Left renal pelvis (tissue), 4 donors: ENCODE results near the gene SORL1. TPM values are rescaled to one million over a fixed set of nuclear protein-coding genes. Genes with fewer than 3 reads are reported as not detected.
"Not testable (repeated sequence)": the region's sequence is repeated elsewhere in the genome, so short reads cannot be mapped to it uniquely, and the experiment has no call there.

Source experiments
- DNase-seq, 4 donors: peaks; one replicate each; pipeline ENCODE4 v3.0.0-alpha.2; 2013; ENCODE audit warnings: low read depth in 4 of 4, low spot score in 3 of 4
- polyA plus RNA-seq, 4 donors: library from polyadenylated mRNA; unstranded; fragments of 120-200 nt; gene quantifications; one replicate each; pipeline ENCODE4 v1.2.1, GENCODE V29; 2013; ENCODE audit not compliant: insufficient read length in 4 of 4

Gene SORL1
- polyA plus RNA-seq, 4 donors = 3.6 to 57.3 (median 37.8) TPM

DNA sequence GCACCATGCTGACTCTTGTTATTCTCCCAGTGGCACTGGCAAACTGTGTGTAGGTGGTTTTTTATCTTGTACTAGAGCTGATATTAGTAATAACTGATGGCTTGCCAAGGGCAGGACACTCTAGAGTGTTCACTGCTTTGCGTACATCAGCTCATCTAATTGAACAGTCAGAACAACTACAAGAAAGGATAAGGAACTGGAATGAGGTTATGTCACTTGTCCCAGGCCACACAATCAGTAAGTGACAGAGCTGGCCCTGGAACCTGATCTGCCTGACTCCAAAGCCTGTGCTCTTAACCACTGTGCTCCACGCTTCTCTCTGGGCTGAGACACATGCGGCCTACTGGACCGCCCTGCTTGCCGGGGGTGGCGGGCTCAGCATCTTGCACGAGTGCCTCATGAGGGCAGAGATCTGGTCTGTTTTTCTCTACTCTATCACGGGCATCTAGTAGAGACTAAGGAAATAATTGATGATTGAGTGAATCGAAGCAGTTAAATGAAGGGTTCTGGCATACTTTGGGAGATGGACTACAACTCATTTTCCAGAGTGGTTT lies 156.5 kb downstream of the SORL1 start:
- no peak for DNase-seq

DNA sequence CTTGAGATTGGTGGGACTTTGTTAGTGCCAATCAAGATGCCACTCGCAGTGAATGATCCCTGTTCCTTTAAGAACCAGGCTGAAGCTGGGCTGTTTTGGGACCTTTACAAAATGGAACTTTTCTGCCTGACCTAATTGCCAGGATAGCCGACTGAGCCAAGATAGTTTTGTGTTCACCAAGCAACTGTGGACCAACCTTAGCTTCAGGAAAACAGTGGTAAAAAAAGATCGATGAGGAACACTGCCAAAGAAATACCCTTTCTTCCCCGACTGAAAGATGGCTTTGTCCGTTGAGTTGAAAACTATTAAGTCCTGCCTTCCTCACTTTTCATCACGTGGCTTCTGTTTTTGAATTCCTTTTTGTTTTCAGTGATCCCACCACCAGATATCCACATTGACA lies 158.6 kb downstream of the SORL1 start:
- DNase-seq = no peak

DNA sequence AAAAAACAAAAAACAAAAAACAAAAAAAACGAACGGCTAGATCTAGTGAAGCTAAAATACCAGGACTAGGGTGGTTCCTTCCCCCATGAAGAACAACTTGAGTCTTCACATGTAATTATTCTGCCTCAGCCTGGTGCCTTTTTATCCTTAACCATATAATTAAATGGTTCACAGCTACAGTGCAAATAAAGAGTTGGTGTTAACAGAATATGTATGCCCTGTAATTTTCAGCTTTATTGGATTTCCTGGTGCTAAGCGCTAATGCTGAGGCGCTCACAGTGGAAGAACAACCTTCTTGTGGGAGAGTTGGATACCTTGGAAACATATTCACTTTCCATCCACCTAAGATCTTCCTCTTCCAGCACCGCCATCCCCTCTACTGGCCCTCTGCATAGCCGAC lies 159.1 kb downstream of the SORL1 start:
- DNase-seq = no peak

DNA sequence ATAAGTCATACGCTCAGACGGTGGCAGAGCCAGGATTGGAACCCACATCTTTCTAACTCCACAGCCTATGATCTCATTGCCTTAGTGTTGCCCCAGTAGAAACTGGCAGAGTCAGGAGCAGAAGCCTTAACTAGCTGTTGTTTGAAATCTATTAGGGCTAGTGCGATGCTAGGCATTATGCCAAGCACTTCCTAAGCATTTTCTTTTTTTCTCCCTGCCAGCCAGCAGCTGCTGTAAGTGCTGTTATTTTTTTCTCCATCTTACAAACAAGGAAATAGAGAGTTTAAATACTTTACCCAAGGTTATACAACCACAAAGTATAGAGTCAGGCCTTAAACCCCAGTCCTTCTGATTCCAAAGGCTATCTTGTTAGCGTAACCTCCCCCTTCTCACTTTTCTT lies 161.6 kb downstream of the SORL1 start:
- DNase-seq = no peak

DNA sequence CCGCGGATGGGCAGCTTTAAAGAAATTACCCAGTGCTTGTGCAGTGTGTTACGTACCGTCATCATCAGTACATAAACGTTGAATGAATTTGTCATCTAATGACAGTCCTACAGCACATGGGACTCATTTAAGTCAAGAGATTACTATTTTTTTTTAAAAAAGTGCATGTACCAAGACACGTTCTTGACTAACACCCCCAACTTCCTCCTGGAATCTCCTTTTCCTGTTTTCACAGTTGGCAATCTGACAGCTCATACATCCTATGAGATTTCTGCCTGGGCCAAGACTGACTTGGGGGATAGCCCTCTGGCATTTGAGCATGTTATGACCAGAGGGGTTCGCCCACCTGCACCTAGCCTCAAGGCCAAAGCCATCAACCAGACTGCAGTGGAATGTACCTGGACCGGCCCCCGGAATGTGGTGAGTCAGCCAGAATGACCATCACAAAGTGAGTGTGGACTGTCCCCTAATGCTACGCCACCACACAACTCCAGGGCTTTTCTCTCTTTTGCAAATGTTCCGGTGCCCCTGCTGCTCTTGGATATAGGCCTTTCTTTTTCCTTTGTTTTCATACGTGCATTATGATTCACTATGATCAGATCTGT lies 162.6 kb downstream of the SORL1 start:
- DNase-seq = no peak

DNA sequence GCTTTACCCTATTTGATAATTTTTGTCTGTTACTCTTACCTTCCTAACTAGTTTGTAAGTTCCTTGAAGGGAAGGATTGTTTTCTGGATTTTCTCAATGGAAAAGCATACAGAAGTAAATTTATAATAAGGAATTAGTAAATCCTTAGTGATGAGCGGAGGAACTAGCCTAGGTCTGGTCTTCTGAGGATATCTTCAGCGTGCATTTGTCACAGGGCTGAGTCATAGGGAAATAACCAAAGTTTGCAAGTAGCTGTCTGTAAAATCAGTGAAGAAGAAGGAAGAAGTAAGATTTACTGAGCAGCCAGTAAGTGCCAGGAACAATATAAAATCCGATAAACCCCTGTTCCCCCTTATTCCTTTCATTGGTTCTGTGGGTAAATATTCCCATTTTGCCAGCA lies 163.4 kb downstream of the SORL1 start:
- no peak for DNase-seq

DNA sequence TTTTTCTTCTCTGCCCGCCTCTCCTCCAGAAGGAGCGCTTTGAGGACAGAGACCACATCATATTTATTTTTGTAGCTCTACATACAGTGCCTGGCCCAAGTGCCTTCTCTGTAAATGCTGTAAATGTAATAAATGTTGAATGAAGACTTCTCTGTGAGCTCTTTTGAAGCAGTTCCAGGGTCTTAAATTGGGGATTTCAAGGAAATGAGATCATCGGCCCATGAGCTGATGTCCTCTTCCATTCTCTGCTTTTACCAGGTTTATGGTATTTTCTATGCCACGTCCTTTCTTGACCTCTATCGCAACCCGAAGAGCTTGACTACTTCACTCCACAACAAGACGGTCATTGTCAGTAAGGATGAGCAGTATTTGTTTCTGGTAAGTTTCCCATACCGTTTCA lies 166.4 kb downstream of the SORL1 start:
- no peak for DNase-seq

DNA sequence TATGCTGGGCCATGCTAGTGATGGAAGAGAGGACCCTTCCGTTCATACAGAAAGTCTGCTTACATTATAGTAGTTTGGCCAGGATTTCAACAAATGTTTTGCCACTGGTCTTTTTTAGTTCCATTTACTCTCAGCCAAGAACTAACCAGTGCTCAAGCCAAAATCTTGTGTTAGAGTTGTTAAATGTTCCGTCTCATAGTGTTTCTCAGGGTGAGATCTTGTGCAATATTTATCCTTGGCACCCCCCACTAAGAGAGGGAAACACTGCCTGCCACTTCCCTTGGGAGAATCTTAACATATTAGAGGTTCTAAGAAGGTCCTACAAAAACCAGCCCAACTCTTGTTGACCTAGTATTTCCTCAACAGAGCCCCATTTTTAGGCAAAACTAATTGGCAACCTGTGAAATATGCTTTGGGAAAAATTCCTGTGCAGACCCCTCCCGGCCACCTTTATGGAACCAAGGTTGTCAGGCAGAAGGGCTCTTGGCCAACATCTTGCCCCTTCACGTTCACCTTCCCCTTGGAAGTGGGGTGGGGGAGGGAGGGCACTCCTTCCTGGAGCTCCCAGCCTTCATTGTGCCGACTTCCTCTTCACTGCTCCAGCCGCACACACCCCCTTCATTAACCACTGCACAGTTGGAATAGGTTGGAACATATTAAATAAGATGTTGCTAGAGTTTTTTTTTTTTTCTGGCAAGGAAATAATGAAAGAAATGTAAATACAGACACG lies 173.8 kb downstream of the SORL1 start:
- no peak for DNase-seq

DNA sequence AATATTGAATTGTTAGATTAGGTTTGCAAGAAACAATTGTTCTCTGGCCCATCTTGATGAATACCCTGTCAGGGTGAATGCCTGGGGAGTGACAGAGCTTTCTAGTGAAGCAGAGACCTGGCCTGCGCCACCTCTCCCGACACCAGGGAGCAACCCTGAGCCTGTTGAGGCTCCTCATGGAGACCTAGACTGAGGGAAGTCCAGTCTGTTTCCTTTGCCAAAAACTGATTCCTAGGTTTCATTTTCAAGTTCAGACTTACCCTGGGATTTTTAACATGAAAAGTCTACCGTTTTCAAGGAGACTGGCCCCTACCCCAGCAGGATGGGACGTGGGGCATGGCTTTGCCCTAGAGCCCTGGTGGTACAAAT lies 174.4 kb downstream of the SORL1 start:
- no peak for DNase-seq

DNA sequence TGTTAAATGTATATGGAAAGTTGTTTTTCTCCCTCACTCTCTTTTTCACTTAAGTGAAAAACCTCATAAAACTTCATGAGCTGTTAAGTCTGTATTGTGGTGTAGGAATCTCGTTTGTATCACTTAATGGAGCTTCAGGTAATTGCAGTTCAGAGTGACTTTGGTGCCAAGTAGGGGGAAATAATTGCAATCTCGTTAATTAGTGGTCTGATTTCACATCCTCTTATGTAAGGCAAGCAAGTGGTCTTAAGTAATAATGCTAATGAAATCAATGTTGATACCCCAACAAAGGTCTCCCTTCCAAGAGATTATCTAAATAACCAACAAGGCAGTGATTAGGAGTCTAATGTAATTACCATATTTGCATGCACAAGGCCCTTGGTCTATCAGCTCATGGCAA lies 174.9 kb downstream of the SORL1 start:
- no peak for DNase-seq

DNA sequence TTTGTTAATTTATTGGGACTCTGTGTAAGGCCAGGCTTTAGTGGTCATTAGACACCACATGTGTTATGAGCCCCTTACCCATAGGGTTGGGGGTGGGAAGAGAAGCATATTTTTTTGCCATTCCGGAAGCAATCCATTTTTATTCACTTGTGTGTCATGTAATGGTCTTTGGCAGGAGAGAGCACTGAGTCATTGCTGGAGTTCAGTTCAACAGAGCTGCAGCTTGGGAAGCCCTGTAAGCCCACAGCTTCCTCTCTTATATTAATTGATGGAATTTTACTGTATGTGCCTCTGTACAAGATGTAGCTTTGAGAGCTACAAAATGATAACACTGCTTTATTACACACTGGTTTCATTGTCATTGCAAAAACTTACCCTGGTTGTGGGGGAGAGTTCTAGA lies 177.9 kb downstream of the SORL1 start:
- no peak for DNase-seq

DNA sequence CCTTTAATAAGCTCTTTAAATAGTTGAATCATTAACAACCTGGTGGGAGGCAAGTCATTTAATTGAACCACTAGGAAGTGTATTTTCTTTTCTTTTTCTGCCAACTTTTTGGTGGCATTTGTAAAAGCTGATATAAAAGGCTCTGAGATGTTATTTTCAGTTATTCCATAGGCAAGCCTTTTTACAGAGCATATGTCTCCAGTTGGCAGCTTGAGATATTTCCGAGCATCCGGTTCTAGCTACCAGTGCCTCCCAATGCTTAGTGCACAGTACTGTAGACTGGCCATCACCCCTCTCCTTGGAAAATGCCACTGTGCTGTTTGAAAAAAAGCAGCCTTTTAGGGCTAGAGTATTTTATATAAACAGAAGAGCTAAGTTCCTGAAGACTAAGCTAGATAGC lies 179.3 kb downstream of the SORL1 start:
- no peak for DNase-seq

DNA sequence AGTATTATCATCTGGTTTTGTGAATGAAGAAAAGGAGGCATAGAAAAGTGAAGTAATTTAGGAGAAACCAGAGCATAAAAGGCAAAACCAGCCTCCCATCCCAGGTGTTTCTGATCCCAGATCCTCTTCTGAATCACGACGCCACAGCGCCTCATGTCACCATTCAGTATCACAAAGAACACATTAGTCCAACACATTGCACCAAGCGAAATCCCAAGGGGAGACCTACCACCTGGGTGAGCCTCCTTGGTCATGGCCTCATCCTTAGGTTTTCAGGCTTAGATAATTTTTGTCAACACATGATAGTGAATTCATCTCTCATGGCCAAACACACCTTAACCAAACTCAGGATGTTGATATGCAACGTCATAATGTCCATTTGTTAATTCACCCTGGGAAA lies 182.2 kb downstream of the SORL1 start:
- DNase-seq = no peak

DNA sequence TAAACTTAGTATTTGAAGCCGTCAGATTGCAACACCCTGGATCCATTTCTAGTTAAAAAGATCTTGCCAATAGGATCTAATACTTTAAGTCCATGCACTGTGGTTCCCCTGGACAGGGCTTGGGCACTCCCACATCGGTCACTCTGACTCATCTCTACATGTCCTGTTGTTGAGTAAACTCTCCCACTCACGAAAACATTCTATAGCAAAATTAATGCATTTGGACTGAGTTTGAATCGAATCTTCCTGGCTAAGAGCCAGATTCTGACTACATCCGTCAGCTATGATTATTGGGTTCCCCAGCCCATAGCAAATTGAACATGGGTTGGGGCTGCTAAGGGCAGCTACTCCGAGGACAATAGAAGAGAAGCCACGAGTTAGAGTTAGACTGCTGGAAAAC lies 182.8 kb downstream of the SORL1 start:
- no peak for DNase-seq

DNA sequence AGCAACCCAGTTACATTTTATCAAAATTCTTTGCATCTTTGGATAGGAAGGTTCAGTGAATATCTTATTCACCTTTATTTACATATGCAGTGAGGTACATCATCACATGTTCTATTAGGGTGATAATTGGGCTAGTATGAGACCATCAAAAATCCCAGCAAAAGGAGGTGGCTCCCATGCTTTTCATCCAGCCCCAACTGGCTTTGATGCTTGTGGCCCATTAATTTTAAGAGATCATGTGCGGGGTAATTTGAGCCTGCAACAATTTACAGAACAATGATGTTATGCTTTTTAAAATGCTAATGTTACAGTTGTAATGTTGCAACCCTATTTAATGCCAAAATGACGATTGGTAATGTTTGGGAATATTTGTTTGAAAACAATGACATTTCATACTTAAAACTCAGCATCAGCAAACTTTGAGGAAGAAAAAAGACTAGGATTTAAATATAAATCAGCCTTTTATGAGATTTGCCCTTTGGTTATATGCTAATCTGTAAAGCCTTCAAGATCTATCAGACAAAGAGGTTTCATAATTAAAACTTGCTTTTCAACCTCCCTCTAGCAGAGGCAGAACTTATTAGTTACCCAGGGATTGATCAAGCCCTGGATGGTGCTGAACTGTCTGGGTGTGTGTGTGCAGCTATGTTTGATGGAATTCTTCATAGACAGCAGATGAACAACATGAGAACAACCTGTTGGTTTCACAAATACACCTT lies 184.1 kb downstream of the SORL1 start:
- no peak for DNase-seq

DNA sequence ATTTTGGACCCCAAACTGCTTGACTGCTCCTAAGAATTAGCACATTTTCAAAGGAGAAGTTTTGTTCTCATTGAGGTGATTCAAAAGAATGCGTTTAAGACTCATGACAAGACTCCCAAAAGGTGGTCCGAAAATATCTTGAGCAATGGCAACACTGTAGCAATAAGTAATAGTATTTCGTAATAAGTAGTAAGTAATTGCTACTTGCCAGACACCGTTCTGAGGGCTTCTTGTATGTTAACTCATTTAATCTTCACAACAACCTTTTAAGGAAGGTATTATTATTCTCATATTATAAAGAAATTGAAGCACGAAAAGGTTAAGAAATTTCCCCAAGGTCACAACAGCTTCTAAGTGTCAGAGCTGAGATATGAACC lies 184.7 kb downstream of the SORL1 start:
- DNase-seq = no peak

DNA sequence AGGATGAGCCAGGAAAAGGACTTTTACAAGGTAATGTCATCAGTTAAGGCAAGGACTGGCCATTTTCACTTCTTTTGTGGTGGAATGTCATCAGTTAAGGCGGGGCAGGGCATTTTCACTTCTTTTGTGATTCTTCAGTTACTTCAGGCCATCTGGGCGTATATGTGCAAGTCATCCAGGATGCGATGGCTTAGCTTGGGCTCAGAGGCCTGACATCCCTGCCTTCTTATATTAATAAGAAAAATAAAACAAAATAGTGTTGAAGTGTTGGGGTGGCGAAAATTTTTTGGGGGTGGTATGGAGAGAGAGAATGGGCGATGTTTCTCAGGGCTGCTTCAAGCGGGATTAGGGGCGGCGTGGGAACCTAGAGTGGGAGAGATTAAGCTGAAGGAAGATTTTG lies 185.5 kb downstream of the SORL1 start:
- not testable (repeated sequence) for DNase-seq

DNA sequence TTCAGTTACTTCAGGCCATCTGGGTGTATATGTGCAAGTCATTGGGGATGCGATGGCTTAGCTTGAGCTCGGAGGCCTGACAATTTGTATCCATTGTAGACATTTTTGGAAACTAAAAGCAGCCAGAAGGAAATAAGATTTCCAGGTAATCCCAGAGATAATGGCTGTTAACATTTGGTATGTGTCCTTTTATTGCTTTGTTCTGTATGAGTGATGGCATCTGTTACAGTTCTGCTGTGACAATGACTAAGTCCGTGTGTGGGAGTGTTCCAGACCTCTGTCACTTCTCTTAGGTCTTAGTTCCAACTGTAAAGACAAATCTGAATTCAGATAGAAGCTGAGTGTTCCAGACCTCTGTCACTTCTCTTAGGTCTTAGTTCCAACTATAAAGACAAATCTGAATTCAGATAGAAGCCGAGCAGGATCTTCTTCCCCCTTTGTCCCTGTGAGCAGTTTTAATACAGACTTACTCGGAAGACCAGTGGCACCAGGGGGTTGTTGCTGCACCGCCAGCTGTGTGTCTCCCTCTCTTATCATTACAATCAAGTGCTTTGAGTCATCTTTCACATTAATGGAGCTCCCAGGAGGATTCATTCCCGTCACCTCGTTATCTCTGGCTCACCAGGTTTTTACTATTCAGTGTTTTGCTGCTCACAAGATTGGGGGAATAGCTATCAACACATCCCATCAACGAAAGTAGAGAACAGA lies 191.5 kb downstream of the SORL1 start:
- no peak for DNase-seq

DNA sequence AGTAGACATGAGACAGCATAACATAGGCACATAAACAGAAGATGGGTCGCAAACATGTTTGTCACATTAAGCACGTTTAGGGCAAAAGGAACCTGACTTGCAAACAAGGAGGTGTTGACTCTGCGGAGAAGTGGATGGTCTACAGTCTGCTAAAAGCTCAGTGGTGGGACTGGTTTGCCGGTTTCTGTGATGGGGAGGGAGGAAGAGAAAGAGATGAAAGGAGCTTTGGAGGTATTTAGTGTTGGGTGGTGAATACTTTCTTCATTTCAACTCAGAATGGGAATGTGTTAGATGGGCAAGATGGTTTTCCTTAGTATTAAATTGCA lies 192.0 kb downstream of the SORL1 start:
- no peak for DNase-seq

DNA sequence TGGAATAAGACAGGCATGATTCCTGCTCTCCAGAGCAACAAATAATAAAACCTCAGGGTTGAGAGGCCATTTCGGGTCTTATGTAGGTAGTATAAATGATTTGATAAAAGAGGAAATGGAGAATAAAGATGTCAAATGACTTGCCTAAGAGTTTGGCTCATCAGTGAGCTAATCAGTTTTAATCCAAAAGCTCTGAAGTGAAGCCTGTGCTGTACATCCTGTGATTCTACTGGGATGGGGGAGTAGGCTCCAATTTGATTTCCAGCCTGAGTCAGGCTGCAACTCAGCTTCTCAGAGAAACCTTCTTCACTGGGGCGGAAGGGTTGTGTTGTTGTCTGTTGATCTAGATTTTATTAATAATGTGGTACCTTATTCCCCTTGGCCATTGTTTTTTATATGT lies 192.9 kb downstream of the SORL1 start:
- DNase-seq = no peak

DNA sequence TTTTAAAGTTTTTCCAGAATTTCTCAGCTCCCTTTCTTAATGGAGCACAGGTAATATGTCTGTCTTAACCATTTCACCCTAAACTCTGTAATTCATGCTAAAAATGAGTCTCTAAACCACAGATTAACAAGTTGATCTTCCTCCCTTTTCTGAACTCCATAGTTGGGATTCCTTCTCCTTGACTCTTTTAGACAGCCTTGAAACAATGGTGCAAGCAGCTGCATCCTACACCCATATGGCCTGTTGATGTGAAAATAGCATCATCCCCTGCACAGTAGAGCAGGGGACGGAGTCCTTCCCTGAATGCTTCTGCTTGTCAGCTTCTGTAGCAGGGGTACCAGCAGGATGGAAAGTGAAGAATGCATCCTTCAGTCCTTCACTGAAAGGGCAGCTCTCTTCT lies 193.5 kb downstream of the SORL1 start:
- no peak for DNase-seq
